HG03558 (cell line): Measurements from ENCODE around the gene PPM1D.
"Not testable (repeated sequence)": the region's sequence is repeated elsewhere in the genome, so short reads cannot be mapped to it uniquely, and the experiment has no call there.

ENCODE experiments used
- ATAC-seq: cut with Tn5 transposase; IDR thresholded peaks from one replicate; pipeline ENCODE4 v1.9.1; 2021; ENCODE audit warnings: moderate number of reproducible peaks; ENCODE audit not compliant: unreplicated experiment; ENCODE audit errors: extremely low read depth

PPM1D gene

GRCh38 chr17:60656499-60656898 is 56.5 kb downstream of the PPM1D start:
- ATAC-seq, result no peak

DNA sequence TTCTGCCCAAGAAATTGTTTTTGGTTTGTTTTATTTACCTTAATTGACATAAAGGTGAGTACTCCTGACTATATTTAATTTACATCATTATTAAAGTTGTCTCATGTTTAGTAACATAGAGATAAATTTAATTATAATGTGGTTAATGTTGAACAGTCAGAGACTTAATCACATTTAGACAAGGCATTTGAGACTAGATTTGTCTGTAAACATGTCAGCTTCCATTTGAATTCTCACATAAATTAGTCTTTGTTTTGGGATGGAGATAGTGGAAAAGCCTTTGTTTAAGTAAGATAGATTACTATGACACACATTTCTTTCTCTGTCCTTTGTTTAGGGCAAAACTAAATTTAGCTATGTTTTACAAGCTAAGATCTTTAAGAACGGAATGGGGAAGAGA is 59.2 kb downstream of the PPM1D start:
- ATAC-seq, result no peak

DNA sequence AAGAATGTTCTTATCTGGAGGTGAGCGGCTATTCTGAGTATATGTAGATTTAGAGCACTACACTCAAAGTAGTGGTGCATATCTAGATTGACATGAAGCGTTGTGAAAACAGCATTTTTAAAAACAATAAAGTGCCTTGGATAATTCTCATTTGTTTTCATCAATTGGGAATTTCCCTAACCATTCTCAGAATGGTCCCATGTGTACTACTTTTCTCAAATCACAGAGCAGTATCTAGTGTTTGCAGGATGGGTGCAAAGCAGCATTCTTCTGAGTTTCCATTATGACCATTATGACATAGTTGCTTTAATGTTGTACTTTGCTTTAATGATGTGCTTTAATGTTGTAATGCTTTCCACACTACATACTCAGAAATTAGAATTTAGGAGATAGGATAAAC is 61.5 kb downstream of the PPM1D start:
- no peak for ATAC-seq

- ATAC-seq, result no peak
Measured at GRCh38 chr17:60664022-60664421, 64.0 kb downstream of the PPM1D start.

- no peak for ATAC-seq
Measured at GRCh38 chr17:60665602-60666001, 65.6 kb downstream of the PPM1D start.

DNA sequence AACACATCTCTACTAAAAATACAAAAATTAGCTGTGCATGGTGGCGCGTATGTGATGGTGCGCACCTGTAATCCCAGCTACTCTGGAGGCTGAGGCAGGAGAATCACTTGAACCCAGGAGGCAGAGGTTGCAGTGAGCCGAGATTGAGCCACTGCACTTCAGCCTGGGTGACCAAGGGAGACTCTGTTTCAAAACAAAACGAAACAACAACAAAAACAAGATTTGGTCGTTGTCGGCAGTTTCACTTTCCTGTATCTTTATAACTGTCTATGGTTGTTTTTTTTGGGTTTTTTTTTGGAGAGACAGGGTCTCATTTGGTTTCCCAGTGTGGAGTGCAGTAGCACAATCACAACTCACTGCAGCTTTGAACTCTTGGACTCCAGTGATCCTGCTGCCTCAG is 68.7 kb downstream of the PPM1D start:
- ATAC-seq, result not testable (repeated sequence)

GRCh38 chr17:60671482-60671881 is 71.5 kb downstream of the PPM1D start:
- no peak for ATAC-seq

DNA sequence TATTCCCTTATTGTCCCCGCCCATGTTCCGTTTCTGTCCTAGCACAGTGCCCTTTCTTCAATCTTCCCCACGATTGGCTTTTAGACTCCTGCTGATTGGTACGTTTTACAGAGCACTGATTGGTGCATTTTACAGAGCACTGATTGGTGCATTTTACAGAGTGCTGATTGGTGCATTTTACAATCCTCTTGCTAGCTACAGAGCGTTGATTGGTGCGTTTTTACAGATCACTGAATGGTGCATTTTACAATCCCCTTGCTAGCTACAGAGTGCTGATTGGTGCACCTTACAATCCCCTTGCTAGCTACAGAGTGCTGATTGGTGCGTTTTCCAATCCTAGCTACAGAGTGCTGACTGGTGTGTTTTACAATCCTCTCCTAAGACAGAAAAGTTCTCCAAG is 74.6 kb downstream of the PPM1D start:
- ATAC-seq, result not testable (repeated sequence)

DNA sequence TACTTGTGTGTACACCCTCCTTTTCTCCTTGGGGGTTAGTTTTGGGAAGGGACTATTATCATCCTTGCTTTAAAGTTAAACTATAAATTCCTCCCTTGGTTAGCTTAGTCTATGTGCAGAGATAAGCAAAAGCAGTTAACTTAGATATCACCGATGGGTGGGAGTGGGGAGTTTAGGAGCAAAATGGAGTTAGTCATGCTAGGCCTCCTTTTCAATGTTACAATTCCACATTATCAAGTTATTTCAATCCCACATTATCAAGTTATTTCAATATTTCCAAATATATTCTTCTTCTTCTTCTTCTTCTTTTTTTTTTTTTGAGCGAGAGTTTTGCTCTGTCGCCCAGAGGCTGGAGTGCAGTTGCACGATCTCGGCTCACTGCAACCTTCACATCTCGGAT is 76.0 kb downstream of the PPM1D start:
- ATAC-seq, result no peak

DNA sequence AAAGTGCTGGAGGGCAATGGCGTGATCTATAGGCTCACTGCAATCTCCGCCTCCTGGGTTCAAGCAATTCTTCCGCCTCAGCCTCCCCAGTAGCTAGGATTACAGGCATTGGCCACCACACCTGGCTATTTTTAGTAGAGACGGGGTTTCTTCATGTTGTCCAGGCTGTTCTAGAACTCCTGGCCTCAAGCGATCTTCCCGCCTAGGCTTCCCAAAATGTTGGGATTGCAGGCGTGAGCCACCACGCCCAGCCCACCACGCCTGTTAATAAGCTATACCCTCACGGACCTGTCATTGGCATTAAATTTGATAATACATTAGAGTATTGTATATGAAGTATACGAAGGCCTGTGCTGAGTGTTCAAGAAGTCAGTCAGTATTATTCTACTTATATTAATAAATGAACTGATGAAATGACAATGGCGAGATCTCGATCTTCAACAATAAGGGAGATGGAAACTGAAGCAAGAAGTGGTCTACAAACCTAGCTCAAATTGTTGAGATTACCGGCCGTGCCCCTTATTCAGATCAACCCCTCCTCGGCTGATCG is 76.8 kb downstream of the PPM1D start:
- ATAC-seq, result no peak

- peak; percentile 89 for ATAC-seq
Measured at GRCh38 chr17:60677308-60678117, 77.5 kb downstream of the PPM1D start, which contains the start of gene BCAS3. Gene BCAS3 (plus strand): TSS chr17:60677851.

- ATAC-seq, result no peak
Measured at GRCh38 chr17:60678118-60678444, 78.1 kb downstream of the PPM1D start.

DNA sequence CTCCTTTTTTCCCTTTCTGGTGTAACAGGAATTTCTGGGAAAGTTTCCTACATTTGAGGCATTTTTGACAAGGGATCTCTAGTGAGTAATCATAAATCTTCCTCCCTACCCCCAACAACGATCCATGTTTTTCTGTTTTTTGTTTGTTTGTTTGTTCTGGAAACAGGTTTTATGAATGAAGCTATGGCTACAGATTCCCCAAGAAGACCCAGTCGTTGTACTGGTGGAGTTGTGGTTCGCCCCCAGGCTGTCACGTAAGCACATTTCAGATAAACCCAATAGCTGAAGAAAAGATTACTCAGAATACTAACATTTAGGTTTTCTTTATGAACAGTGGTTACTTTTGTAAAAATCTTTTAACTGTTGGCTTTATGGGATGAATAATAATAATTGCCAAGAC is 79.3 kb downstream of the PPM1D start:
- ATAC-seq, result no peak

DNA sequence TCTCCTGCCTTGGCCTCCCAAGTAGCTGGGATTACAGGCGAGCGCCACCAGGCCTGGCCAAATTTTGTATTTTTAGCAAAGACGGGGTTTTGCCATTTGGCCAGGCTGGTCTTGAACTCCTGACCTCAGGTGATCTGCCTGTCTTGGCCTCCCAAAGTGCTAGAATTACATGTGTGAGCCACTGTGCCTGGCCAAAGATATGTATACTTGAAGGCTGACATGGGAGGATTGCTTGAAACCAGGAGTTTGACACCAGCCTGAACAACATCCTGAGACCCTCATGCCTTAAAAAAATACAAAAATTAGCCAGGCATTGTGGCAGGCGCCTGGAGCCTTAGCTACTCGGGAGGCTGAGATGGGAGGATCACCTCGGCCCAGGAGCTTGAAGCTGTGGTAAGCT is 80.8 kb downstream of the PPM1D start:
- no peak for ATAC-seq

GRCh38 chr17:60685437-60685836 is 85.4 kb downstream of the PPM1D start:
- no peak for ATAC-seq

- no peak for ATAC-seq
Measured at GRCh38 chr17:60695960-60696359, 96.0 kb downstream of the PPM1D start.

- no peak for ATAC-seq
Measured at GRCh38 chr17:60699090-60699489, 99.1 kb downstream of the PPM1D start.

GRCh38 chr17:60704170-60704569 is 104.2 kb downstream of the PPM1D start:
- no peak for ATAC-seq

GRCh38 chr17:60712675-60713074 is 112.7 kb downstream of the PPM1D start:
- ATAC-seq, result no peak

GRCh38 chr17:60713608-60714007 is 113.6 kb downstream of the PPM1D start:
- no peak for ATAC-seq
